Medulla oblongata (tissue), 1 donor: ENCODE data around the gene CNTN1.

ENCODE experiments used
- DNase-seq: peaks from one replicate; pipeline ENCODE4 v3.0.0-alpha.2; 2015; ENCODE audit errors: extremely low spot score

The CNTN1 gene

GRCh38 chr12:41112903-41113302, 420.7 kb downstream of the CNTN1 start:
- no peak for DNase-seq

- DNase-seq = peak; percentile 49
Measured at GRCh38 chr12:41120211-41120610, 428.0 kb downstream of the CNTN1 start.

- no peak for DNase-seq
Measured at GRCh38 chr12:41121374-41121773, 429.1 kb downstream of the CNTN1 start.
